ENCODE results near the gene LYPD5.
A peak's percentile ranks its signal among the peaks of the same experiment; 100 is the strongest.
"Not testable (repeated sequence)": the region's sequence is repeated elsewhere in the genome, so short reads cannot be mapped to it uniquely, and the experiment has no call there.

LYPD5 gene

DNA sequence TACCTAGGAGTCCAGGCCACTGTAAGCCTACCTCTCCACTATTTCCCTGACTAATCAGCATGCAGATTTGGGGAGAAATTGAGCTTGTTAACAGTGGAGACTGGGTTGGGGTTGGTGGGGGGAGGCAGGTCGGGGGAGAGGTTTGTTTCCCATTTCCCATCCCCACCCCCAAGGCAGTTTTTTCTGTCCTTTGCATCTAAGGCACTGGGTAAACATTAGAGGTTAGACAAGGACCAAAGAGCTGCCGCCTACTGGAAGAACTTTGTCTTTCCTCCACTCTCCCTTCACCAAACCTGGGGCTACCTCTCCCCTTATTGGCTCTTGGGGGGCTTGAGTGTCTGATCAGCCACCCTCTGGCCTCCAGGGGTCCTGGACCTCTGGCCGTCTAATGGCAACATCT lies 22.4 kb downstream of the LYPD5 start:
- POLR2A ChIA-PET = no interaction called here
- TF ChIP-seq, protein P1, sequence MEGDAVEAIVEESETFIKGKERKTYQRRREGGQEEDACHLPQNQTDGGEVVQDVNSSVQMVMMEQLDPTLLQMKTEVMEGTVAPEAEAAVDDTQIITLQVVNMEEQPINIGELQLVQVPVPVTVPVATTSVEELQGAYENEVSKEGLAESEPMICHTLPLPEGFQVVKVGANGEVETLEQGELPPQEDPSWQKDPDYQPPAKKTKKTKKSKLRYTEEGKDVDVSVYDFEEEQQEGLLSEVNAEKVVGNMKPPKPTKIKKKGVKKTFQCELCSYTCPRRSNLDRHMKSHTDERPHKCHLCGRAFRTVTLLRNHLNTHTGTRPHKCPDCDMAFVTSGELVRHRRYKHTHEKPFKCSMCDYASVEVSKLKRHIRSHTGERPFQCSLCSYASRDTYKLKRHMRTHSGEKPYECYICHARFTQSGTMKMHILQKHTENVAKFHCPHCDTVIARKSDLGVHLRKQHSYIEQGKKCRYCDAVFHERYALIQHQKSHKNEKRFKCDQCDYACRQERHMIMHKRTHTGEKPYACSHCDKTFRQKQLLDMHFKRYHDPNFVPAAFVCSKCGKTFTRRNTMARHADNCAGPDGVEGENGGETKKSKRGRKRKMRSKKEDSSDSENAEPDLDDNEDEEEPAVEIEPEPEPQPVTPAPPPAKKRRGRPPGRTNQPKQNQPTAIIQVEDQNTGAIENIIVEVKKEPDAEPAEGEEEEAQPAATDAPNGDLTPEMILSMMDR (IDR thresholded peaks at IDR 0.05; ENCODE audit: control extremely low read depth, extremely low read depth, low read depth, missing control alignments) = peak; percentile 45
- DNase-seq (ENCODE audit: extremely low spot score) = peak; percentile 72
- CTCF ChIA-PET = interaction anchor here (1.0 to 9.6 kb wide), 7 partner anchors 17 to 38 kb away, joined by 3 to 234 read pairs (median 3); partner anchors contain the start of gene SMG9

DNA sequence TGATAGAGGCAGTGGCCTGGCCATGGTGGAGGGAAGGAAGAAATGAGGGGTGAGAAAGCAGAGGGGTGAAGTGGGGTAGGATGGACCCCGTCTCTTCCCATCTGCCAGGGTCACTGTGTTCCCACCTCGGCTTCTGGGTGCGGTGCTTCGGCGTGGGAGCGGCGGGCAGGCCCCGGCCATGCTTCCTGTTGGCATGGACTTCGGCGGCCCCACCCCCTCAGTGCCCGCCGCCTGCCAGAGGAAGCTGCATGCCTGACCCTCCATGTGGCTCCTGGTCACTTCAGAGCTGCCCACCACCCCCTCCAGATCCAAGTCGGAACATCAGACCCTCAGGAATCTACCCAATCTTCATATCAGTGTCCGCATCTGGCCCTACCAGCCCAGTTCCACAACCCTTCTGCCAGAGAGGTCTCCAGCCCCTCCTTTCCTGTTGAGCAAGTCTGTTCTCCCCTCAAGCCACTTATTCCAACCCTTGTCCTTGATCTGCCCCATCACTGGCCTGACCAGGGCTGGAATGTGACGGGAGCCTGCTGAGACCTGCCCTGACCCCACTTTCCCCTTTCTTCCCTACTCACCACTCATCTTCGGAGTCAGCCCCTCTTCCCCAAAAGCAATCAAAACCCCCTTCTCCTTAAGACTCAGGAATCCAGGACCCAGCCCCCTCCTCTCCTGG lies 23.0 kb downstream of the LYPD5 start:
- DNase-seq (ENCODE audit: extremely low spot score) = no peak
- CTCF ChIA-PET = interaction anchor here (1.0 to 9.6 kb wide), 9 partner anchors 17 to 260 kb away, joined by 3 to 234 read pairs (median 4); partner anchors contain the start of gene SMG9
- POLR2A ChIA-PET = interaction anchor here (0.8 kb wide), 1 partner anchor 43 kb away, joined by 3 read pairs; no protein-coding TSS in a partner anchor
- TF ChIP-seq, protein P1 (IDR thresholded peaks at IDR 0.05; ENCODE audit: control extremely low read depth, extremely low read depth, low read depth, missing control alignments) = no peak

DNA sequence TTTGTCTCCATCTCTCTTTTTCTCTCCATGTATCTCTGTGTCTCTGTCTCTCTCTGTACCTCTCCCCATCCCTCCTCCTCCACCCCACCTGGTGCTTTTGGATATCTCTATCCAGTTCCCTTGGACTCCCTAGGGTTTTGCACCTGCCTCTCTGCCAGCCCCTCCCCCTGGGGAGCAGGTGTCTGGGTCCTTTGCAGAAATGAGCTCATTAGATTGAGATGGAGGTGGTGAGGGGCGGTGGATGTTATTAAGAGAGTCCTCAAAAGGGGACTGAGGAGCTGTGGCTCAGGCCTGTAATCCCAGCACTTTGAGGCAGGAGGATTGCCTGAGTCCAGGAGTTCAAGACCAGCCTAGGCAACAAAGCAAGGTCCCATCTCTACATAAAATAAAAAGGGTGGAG lies 23.6 kb downstream of the LYPD5 start:
- POLR2A ChIA-PET = interaction anchor here (0.8 to 2.2 kb wide), 2 partner anchors 11 to 43 kb away, joined by 3 to 6 read pairs; no protein-coding TSS in a partner anchor
- TF ChIP-seq, protein P1 (IDR thresholded peaks at IDR 0.05; ENCODE audit: control extremely low read depth, extremely low read depth, low read depth, missing control alignments) = no peak
- CTCF ChIA-PET = interaction anchor here (1.0 to 9.6 kb wide), 8 partner anchors 17 to 259 kb away, joined by 3 to 234 read pairs (median 4); partner anchors contain the start of gene SMG9
- DNase-seq (ENCODE audit: extremely low spot score) = no peak

DNA sequence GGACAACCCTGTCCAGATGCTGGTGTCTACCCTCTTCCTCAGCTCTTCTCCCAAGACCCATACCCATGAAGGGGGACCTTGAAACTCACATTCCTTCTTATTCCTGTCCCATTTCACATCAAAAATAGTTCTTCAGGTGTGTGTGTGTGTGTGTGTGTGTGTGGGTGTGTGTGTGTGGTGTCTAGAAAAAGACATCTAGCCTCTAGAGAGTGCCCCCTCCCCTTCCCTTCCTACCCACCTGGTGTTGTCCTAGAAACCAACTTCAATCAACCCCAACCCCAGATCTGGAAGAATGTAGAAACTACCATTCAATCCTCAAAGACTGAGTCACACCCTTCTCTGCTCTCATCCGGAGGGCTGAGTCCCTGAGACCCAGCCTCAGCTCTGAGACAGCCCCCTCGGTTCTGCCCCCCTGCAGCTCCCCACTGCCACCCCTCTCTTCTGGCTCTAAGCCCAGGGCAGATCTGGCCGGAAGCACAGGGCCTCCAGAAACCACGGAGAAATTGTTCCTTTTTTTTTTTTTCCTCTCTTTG lies 25.0 kb downstream of the LYPD5 start:
- CTCF ChIA-PET = interaction anchor here (1.2 to 9.6 kb wide), 3 partner anchors 16 to 222 kb away, joined by 3 to 234 read pairs (median 53); partner anchors contain the start of gene SMG9
- peak; percentile 40 for DNase-seq (ENCODE audit: extremely low spot score)
- POLR2A ChIA-PET = interaction anchor here (0.6 to 2.2 kb wide), 2 partner anchors 10 to 1260 kb away, joined by 3 to 6 read pairs; no protein-coding TSS in a partner anchor
- TF ChIP-seq, protein P1 (IDR thresholded peaks at IDR 0.05; ENCODE audit: control extremely low read depth, extremely low read depth, low read depth, missing control alignments) = no peak

DNA sequence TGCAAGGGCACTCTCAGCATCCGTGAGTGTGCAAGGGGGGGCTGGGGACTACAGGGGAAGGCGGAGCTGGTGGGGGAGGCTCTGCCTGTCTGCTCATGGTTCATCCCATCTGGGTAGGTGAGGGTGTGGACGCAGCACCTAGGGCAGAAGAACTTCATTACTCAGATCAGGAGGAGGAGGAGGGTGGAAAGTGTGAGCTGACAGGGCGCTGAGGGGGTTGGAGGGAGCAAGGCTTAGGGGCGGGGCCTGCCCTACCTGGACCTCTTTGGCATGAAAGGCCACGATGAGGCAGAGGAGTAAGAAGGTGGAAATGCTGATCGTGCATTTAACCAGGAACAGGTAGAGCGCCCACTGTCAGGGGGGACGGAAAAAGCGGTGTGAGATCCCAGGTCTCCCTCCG lies 26.0 kb downstream of the LYPD5 start:
- TF ChIP-seq, protein P1 (IDR thresholded peaks at IDR 0.05; ENCODE audit: control extremely low read depth, extremely low read depth, low read depth, missing control alignments) = no peak
- ChIA-PET CTCF (interaction anchor here (1.2 to 9.6 kb wide), 3 partner anchors 15 to 33 kb away, joined by 6 to 234 read pairs (median 53); partner anchors contain the start of gene SMG9), POLR2A (no interaction called here)
- DNase-seq (ENCODE audit: extremely low spot score) = peak; percentile 45

DNA sequence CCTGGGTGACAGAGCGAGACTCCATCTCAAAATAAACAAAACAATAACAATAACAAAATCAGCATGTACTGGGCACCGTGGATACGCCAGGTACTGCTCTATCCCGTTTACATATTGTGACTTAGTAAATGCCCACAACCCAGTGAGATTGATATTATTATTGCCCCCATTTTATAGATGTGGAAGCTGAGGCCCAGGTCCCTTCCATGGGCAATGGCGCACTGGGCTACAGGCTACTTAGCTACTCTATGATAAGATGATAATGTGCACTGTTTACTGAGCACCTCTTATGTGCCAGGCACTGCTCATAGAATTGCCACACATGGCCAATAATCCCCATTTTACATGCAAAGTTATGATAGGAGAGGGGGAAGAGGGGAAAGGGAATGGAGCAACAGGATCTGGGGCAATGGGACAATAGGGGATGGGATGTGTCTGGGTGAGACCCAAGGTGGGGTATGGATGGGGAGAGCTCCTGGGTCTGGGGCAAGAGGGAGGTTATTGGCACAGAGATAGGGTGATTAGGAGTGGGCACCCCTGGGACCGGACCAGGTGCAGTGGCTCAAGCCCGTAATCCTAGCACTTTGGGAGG lies 26.9 kb downstream of the LYPD5 start:
- ChIA-PET CTCF (interaction anchor here (1.1 to 9.6 kb wide), 4 partner anchors 10 to 34 kb away, joined by 4 to 234 read pairs (median 30); partner anchors contain the start of gene SMG9), POLR2A (no interaction called here)
- no peak for DNase-seq (ENCODE audit: extremely low spot score)
- TF ChIP-seq, protein P1 (IDR thresholded peaks at IDR 0.05; ENCODE audit: control extremely low read depth, extremely low read depth, low read depth, missing control alignments) = no peak

DNA sequence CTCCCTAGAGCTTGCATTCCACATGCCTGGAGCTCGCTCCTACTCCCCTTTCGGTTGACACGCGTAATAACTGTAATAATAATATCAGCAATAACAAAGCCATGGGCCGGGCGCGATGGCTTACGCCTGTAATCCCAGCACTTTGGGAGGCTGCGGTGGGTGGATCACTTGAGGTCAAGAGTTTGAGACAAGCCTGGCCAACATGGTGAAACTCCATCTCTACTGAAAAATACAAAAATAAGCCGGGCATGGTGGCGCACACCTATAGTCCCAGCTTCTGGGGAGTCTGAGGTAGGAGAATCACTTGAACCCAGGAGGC lies 27.3 kb downstream of the LYPD5 start:
- POLR2A ChIA-PET; DNase-seq (ENCODE audit: extremely low spot score): not testable (repeated sequence)
- CTCF ChIA-PET = interaction anchor here (1.1 to 9.6 kb wide), 3 partner anchors 10 to 29 kb away, joined by 4 to 234 read pairs (median 53); partner anchors contain the start of gene SMG9

Data from GM10248 (cell line).